Measurements from ENCODE around the gene SPDEF. TPM values are rescaled to one million over a fixed set of nuclear protein-coding genes. Genes with fewer than 3 reads are reported as not detected.
A peak's percentile ranks its signal among the peaks of the same experiment; 100 is the strongest.

The SPDEF gene
- total and polyA plus RNA-seq, 2 of the 13 experiments (the other 11 are each of a cell fraction or from before 2014, with no cell fraction given), result not detected

DNA sequence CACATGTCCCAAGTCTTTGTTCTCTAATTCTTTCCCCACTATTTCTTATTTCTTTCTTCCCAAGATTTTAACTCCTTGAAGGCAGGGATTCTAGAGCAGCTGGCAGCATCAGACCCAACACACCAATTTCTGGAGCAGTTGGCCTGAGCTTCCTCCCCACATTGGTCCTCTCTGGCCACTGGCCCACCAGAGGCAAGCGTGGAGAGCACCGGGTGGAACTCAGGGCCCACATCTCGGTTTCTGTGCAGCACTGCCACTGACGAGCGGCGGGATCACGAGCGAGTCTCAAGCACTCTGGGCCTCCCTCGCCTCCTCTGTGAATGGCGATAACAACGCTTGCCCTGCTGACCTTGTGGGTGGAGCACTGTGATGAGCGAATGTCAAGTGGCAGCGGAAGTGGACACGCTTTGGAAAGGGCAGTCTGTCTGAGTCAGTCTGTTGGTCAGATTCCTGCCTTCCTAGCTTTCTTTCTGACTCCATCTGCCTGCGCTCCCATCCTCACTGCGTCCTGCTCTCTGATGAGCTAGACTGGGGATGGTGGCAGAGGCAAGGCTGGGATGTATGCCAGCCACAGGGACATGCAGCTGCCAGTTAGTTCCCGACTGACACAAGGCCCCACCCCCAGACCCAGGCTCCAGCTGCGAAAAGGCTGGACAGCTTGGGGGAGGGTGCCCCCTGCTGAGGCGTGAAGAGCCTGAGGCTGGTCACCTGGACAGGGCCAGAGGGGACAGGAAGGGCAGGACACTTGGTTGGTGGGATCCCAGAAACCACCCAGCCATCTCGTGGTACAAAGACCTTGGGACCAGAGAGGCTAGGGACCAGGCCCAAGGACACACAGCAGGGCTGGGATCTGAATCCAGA lies 4.5 kb upstream of the SPDEF start (continued):
- TF ChIP-seq, protein P1, sequence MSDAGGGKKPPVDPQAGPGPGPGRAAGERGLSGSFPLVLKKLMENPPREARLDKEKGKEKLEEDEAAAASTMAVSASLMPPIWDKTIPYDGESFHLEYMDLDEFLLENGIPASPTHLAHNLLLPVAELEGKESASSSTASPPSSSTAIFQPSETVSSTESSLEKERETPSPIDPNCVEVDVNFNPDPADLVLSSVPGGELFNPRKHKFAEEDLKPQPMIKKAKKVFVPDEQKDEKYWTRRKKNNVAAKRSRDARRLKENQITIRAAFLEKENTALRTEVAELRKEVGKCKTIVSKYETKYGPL (CRISPR knock-in tag; IDR thresholded peaks at IDR 0.05), result no peak
- TF ChIP-seq ZNF530 (CRISPR knock-in tag; IDR thresholded peaks at IDR 0.05; ENCODE audit: low read depth) (no peak), ZNF780A (CRISPR knock-in tag; IDR thresholded peaks at IDR 0.05) (no peak), ZNF589 (CRISPR knock-in tag; conservative IDR thresholded peaks at IDR 0.05) (0 out of 2 replicates have a peak, but pooled peaks have one; percentile 70), RAD21 (CRISPR knock-in tag; IDR thresholded peaks at IDR 0.05) (peak; percentile 77), TBX2 (CRISPR knock-in tag; IDR thresholded peaks at IDR 0.05; ENCODE audit: borderline replicate concordance) (peak; percentile 77), ZNF569 (CRISPR knock-in tag; IDR thresholded peaks at IDR 0.05; ENCODE audit: borderline replicate concordance) (no peak), FLYWCH1 (CRISPR knock-in tag; IDR thresholded peaks at IDR 0.05) (no peak), TOPORS (CRISPR knock-in tag; IDR thresholded peaks at IDR 0.05) (no peak), NONO (IDR thresholded peaks at IDR 0.05) (no peak), NONO (CRISPR knock-in tag; conservative IDR thresholded peaks at IDR 0.05) (peak; percentile 67), FOSL2 (CRISPR knock-in tag; IDR thresholded peaks at IDR 0.05) (peak; percentile 83), MBNL3 (CRISPR knock-in tag; conservative IDR thresholded peaks at IDR 0.05) (no peak)
- TF ChIP-seq, protein P2, sequence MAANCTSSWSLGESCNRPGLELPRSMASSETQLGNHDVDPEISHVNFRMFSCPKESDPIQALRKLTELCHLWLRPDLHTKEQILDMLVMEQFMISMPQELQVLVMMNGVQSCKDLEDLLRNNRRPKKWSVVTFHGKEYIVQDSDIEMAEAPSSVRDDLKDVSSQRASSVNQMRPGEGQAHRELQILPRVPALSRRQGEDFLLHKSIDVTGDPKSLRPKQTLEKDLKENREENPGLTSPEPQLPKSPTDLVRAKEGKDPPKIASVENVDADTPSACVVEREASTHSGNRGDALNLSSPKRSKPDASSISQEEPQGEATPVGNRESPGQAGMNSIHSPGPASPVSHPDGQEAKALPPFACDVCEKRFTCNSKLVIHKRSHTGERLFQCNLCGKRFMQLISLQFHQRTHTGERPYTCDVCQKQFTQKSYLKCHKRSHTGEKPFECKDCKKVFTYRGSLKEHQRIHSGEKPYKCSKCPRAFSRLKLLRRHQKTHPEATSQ (CRISPR knock-in tag; IDR thresholded peaks at IDR 0.05; ENCODE audit: borderline replicate concordance), result 0 out of 2 replicates have a peak, but pooled peaks have one; percentile 51
- TF ChIP-seq, protein P3, sequence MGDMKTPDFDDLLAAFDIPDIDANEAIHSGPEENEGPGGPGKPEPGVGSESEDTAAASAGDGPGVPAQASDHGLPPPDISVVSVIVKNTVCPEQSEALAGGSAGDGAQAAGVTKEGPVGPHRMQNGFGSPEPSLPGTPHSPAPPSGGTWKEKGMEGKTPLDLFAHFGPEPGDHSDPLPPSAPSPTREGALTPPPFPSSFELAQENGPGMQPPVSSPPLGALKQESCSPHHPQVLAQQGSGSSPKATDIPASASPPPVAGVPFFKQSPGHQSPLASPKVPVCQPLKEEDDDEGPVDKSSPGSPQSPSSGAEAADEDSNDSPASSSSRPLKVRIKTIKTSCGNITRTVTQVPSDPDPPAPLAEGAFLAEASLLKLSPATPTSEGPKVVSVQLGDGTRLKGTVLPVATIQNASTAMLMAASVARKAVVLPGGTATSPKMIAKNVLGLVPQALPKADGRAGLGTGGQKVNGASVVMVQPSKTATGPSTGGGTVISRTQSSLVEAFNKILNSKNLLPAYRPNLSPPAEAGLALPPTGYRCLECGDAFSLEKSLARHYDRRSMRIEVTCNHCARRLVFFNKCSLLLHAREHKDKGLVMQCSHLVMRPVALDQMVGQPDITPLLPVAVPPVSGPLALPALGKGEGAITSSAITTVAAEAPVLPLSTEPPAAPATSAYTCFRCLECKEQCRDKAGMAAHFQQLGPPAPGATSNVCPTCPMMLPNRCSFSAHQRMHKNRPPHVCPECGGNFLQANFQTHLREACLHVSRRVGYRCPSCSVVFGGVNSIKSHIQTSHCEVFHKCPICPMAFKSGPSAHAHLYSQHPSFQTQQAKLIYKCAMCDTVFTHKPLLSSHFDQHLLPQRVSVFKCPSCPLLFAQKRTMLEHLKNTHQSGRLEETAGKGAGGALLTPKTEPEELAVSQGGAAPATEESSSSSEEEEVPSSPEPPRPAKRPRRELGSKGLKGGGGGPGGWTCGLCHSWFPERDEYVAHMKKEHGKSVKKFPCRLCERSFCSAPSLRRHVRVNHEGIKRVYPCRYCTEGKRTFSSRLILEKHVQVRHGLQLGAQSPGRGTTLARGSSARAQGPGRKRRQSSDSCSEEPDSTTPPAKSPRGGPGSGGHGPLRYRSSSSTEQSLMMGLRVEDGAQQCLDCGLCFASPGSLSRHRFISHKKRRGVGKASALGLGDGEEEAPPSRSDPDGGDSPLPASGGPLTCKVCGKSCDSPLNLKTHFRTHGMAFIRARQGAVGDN (CRISPR knock-in tag; IDR thresholded peaks at IDR 0.05), result peak; percentile 83
- TF ChIP-seq, protein P4, sequence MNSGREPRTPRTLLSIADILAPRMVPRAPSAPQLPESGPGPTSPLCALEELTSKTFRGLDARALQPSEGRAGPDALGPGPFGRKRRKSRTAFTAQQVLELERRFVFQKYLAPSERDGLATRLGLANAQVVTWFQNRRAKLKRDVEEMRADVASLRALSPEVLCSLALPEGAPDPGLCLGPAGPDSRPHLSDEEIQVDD (CRISPR knock-in tag; IDR thresholded peaks at IDR 0.05; ENCODE audit: borderline replicate concordance), result peak; percentile 68; the same call in 1 of the 2 replicates
- TF ChIP-seq, protein P5, sequence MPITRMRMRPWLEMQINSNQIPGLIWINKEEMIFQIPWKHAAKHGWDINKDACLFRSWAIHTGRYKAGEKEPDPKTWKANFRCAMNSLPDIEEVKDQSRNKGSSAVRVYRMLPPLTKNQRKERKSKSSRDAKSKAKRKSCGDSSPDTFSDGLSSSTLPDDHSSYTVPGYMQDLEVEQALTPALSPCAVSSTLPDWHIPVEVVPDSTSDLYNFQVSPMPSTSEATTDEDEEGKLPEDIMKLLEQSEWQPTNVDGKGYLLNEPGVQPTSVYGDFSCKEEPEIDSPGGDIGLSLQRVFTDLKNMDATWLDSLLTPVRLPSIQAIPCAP (CRISPR knock-in tag; IDR thresholded peaks at IDR 0.05; ENCODE audit: low read depth), result peak; percentile 82; the same call in 1 of the 2 replicates
- TF ChIP-seq, protein P6, sequence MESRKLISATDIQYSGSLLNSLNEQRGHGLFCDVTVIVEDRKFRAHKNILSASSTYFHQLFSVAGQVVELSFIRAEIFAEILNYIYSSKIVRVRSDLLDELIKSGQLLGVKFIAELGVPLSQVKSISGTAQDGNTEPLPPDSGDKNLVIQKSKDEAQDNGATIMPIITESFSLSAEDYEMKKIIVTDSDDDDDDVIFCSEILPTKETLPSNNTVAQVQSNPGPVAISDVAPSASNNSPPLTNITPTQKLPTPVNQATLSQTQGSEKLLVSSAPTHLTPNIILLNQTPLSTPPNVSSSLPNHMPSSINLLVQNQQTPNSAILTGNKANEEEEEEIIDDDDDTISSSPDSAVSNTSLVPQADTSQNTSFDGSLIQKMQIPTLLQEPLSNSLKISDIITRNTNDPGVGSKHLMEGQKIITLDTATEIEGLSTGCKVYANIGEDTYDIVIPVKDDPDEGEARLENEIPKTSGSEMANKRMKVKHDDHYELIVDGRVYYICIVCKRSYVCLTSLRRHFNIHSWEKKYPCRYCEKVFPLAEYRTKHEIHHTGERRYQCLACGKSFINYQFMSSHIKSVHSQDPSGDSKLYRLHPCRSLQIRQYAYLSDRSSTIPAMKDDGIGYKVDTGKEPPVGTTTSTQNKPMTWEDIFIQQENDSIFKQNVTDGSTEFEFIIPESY (CRISPR knock-in tag; IDR thresholded peaks at IDR 0.05), result no peak; the same call in 1 of the 2 replicates

Data from HepG2 (cell line).